Fibroblast of mammary gland (primary cell): ENCODE data around the gene SH3PXD2B.
A peak's percentile ranks its signal among the peaks of the same experiment; 100 is the strongest.

ENCODE experiments used
- DNase-seq: peaks from one replicate; pipeline ENCODE4 v3.0.0-alpha.2; 2010; ENCODE audit warnings: low read depth
- H3K4me3 ChIP-seq: 2 replicates; pipeline ENCODE4 v1.5.1; 2011; ENCODE audit warnings: low read depth, mild to moderate bottlenecking, low read length, moderate library complexity; ENCODE audit not compliant: control insufficient read depth
- TF ChIP-seq, protein P1 (sequence below): conservative IDR thresholded peaks from 2 replicates; pipeline ENCODE4 v1.5.1; 2011; ENCODE audit warnings: low read depth, low read length, inconsistent platforms; ENCODE audit not compliant: control insufficient read depth, insufficient read depth

SH3PXD2B gene

DNA sequence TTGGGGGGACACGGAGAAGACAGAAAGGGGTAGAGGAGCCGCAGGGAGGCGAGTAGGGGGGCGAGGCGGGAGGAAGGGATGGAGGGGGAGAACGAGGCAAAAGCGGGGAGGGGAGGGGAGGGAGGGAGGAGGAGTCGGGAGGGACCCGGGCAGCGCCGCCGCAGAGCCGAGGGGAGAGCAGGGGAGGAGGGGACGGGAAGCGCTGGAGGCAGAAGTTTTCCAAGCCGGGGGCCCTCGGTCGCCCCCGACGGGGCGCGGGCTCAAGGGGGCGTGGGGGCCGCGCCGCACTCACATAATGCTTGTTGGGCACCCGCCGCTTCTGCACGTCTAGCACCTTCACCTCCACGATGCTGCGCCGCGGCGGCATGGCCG is 353 bp downstream of the SH3PXD2B start:
- DNase-seq, result no peak
- TF ChIP-seq, protein P1, sequence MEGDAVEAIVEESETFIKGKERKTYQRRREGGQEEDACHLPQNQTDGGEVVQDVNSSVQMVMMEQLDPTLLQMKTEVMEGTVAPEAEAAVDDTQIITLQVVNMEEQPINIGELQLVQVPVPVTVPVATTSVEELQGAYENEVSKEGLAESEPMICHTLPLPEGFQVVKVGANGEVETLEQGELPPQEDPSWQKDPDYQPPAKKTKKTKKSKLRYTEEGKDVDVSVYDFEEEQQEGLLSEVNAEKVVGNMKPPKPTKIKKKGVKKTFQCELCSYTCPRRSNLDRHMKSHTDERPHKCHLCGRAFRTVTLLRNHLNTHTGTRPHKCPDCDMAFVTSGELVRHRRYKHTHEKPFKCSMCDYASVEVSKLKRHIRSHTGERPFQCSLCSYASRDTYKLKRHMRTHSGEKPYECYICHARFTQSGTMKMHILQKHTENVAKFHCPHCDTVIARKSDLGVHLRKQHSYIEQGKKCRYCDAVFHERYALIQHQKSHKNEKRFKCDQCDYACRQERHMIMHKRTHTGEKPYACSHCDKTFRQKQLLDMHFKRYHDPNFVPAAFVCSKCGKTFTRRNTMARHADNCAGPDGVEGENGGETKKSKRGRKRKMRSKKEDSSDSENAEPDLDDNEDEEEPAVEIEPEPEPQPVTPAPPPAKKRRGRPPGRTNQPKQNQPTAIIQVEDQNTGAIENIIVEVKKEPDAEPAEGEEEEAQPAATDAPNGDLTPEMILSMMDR, result no peak
- peak overlapping the region; percentile 96 for H3K4me3 ChIP-seq

- DNase-seq, result peak; percentile 66
- H3K4me3 ChIP-seq, result peak overlapping the region; percentile 96
- TF ChIP-seq, protein P1, result peak; percentile 56
Observed at GRCh38 chr5:172453206-172453985, 929 bp downstream of the SH3PXD2B start.

DNA sequence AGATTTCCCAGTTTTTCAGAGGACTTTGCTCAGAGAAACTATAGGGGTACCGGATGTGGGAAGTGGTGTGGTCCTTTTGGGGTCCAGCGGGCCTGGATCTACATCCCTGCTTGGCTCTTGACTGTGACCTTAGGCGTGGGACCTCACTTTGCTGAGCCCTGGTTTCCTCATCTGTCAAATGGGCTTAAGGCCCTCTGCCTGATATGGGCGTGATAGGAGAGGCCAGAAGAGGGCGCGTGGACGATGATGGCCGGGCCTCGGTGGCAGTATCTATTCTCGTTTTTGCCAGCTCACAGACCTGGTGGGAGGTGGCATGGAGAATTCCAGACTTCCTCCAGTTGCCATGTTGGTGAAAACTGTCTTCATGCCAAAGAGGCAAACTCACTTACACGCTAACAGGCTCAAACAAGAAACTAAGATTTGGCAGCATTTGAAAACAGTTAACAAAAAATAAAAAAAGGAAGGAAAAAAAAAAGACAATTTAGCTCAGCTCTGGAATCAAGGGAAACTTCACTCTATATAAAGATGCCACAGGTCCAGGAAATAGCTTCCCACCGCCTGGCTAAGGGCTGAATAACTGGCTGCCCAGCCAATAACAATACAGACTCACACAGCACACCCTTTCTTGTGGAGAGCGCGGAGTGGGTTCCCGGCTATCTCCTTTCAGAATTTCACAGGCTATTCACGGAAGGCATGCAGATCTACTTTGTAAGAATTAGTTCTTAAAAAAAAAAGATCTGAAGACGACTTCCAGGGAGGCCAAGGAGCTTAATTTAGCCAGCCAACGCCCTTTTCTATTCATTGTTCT is 1.7 kb downstream of the SH3PXD2B start:
- peak overlapping the region; percentile 96 for H3K4me3 ChIP-seq
- DNase-seq, result peak; percentile 74
- TF ChIP-seq, protein P1, result peak; percentile 22

DNA sequence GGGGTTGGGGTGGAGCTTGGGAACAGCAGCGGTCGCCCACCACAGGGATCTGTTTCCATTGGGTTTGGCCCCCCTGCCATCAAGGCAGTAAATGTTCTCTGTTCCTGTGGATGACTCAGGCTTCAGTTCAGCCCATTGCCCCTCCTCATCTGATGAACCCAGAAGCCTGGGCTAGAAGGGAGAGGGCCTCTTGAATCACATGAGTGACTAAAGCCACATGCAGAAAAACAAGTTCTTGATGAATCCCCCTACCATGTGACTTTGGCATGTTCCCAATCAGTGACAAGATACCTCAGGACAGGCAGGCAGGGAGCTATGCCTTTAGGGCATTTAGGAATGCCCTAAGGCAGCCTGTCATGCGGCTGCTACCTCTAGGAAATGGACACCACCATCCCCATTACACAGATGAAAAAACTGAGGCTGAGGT is 2.5 kb downstream of the SH3PXD2B start:
- peak; percentile 98 for DNase-seq
- H3K4me3 ChIP-seq, result no peak overlapping the region
- TF ChIP-seq, protein P1, result no peak

DNA sequence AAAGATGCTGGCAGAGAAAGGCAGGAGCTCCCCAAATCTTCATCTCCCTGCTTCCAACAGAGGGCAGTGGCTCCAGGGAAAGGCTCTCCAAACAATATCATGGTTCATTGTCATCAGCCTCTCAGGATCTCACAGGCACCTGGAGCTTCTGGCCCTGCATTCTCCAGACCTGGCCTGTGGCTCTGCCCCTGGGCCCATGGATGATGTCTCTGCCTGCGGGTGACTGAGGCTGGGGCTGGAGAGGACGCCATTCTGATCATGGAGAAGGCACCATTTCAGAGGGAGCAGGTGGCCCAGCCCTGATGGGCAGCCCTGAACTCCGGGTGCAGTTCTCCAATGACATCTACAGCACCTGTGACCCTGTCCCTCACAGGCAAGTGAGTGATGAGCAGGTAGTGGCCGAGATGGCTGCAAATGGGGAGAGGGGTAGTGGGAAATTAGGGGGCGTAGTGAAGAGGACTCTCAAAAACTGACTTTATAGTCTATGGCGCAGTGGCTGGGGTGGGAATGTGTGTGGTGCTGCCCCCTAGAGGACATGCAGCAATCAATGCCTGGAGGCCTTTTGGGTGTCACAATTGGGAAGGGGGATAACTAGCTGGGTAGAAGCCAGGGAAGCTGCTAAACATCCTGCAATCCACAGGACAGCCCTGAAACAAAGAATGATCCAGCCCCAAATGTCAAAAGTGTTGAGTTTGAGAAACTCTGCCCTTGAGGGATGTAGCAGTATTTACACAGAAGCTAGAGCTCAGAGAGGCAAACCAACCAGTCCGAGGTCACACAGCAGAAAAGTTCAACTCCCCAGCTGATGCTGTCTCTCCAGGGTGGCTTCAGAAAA is 3.2 kb downstream of the SH3PXD2B start:
- peak; percentile 68 for DNase-seq
- TF ChIP-seq, protein P1, result peak; percentile 77
- peak overlapping the region; percentile 15 for H3K4me3 ChIP-seq

- H3K4me3 ChIP-seq, result peak overlapping the region; percentile 15
- DNase-seq, result no peak
- TF ChIP-seq, protein P1, result no peak
Observed at GRCh38 chr5:172450453-172450852, 3.9 kb downstream of the SH3PXD2B start.
